22Rv1 (cell line): ENCODE data around the gene BCKDK.

ENCODE experiments used
- CTCF ChIP-seq: fragments of 450-650 bp; IDR thresholded peaks from 2 replicates; pipeline ENCODE4 v1.5.1; 2017; ENCODE audit warnings: mild to moderate bottlenecking
- ZFX ChIP-seq: fragments of 450-650 bp; IDR thresholded peaks from 2 replicates; pipeline ENCODE4 v1.6.1; 2017; ENCODE audit warnings: antibody characterized with exemption, borderline replicate concordance

GRCh38 chr16:31077592-31078396 lies 30.4 kb upstream of the BCKDK start:
- no peak for TF ChIP-seq CTCF
- TF ChIP-seq ZFX, result no peak
